H4 (cell line): ENCODE results near the gene OTUB2. TPM values are rescaled to one million over a fixed set of nuclear protein-coding genes. Genes with fewer than 3 reads are reported as not detected.
"Not testable (repeated sequence)": the region's sequence is repeated elsewhere in the genome, so short reads cannot be mapped to it uniquely, and the experiment has no call there.

ENCODE experiments used
- DNase-seq: peaks from one replicate; pipeline ENCODE4 v3.0.0-alpha.2; 2015; ENCODE audit warnings: low spot score
- total RNA-seq: library from RNA; depleted of rRNA; stranded (reverse); fragments of >200 nt; shearing (Covaris generic); gene quantifications from 2 replicates; pipeline ENCODE4 v1.2.3, GENCODE V29; 2014

OTUB2 gene
- total RNA-seq, 1 experiment from 2014 or later, result 1.7 TPM

DNA sequence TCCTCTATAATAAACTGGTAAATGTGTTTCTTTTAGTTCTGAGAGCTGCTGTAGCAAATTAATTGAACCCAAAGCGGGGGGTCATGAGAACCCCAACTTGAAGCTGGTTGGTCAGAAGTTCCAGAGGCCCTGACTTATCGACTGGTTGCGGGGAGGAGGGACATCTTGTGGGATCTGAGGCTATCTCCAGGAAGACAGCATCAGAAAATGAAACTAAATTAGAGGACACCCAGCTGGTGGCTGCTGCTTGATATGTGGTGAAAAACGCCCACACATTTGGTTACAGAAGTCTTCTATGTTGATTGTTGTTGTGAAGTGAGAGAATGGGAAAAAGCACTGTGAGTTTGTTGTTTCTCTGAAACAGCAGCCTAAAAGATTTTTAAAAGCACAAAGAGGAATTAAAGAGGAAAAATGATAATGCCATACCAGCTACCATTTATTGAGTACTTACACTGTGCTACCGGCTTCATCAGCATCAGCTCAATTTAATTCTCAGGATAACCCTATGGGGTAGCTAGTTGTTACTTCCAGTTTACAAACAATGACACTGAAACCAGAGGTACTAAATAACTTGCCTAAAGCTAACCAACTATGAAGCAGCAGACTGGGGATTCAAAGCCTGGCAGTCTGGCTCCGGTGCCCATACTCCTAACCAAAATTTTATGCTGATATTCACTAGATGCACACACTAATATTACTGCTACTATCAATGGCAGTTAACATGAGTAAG is 30.6 kb downstream of the OTUB2 start:
- no peak for DNase-seq

DNA sequence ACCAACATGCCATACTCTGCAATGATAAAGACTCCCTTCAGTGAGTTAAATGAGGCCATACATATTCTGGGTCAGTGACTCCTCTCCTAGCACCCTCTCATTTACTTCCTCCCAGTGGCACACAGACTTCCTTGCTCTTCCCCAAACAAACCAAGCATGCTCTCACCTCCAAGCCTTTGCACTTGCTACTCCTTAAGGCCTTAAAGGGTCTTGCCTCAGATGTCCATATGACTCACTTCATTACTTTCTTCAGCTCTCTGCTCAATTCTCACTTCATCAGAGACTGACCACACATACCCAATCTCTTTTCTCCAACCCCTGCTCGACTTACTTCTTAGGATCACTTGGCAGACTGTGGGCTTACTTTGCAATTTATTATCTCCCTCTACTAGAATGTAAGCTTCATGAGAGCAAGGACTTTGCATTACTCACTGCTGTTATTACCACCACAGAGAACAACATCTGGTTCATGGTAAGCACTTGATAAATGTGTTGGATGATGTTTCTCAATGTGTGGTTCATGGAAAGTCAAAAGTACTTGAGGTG is 32.1 kb downstream of the OTUB2 start:
- DNase-seq, result no peak

DNA sequence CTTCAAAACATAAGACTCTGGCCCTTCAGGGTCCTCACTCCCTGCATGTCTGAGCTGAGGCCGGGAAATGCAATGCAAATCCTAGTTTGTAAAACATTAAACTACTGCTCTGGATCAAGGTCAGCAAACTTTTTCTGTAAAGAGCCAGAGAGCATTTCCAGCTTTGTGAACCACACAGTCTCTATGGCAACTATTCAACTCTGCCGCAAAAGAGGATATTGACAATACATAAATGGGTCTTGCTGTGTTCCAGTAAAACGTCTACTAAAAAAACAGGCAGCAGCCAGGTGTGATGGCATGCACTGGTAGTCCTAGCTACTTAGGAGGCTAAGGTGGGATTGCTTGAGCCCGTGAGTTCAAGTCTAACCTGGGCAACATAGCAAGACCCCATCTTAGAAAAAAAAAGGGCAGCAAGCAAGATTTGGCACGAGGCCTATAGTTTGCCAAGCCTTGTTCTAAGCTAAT is 32.6 kb downstream of the OTUB2 start:
- DNase-seq, result no peak

DNA sequence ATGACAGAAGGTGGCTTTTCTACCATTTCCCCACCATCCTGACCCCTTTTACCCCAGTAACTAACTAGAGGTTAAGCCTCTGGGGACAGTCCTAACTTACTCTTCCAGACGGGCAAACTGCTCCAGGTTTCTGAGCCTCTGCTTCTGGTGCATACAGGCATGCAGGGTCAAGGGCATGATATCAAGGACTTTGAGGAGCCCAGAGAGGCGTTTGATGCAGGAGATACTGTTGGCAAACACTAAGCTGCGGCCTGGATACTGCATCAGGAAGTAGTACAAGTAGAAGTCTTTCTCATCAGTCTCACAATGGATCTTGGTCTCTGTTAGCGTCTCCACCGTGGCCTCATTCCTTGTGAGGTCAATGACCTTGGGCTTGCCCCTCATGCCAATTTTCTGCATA is 33.9 kb downstream of the OTUB2 start:
- DNase-seq, result no peak

DNA sequence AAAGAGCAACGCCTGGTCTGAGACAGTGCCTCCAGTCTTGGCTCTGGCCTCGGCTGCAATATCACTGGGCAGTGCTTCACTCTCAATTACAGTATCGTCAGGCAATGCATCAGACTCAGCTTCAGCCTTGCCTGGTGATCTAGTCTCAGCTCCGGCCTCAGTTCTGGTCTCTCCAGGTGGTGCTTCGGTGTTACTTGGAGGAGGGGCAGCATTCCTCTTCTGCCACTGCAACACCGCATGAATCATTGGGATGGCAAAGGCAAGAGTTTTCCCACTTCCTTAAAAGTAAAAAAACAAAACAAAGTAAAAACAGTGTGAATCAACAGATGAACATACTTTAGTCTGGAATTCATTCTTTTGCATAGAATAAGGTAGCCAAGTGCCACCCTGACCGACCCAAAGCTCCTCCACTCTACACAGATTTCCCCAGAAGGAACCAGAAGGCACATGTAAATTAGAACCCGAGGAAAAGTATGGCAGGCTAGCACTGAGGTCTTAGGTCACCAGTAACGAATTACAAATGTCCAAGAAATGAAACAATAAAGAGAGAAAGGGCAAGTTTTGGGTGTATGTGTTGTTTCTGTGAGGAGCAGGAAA is 36.3 kb downstream of the OTUB2 start:
- no peak for DNase-seq

DNA sequence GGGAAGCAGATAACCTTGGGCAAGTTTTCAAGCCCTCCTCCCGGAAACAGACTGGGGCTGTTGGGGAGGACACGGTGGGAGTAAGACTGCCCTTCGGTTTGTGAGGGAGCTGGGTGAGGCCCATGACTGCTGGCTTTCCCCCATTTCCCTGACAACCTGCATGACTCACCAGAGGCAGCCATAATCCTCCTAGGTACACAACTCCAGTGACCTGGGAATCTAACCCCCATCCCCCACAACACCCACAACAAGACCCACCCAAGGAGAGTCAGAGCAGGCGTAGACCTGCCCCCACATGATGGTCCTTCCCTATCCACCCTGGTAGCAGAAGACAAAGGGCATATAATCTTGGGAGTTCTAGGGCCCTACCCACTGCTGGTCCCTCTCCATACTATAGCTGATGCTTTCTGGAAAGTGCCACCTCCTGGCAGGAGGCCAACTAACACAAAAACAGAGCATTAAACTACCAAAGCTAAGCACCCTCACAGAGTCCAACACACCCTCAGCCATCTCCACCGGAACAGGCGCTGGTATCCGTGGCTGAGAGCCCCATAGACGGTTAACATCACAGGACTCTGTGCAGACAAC is 40.0 kb downstream of the OTUB2 start:
- no peak for DNase-seq

DNA sequence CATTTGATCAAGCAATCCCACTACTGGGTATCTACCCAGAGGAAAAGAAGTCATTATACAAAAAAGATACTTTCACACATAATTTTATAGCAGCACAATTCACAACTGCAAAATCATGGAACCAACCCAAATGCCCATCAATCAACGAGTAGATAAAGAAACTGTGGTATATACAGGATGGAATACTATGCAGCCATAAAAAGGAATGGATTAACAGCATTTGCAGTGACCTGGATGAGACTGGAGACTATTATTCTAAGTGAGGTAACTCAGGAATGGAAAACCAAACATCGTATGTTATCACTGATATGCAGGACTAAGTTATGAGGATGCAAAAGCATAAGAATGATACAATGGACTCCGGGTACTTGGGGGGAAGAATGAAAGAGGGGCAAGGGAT is 45.9 kb downstream of the OTUB2 start:
- not testable (repeated sequence) for DNase-seq

DNA sequence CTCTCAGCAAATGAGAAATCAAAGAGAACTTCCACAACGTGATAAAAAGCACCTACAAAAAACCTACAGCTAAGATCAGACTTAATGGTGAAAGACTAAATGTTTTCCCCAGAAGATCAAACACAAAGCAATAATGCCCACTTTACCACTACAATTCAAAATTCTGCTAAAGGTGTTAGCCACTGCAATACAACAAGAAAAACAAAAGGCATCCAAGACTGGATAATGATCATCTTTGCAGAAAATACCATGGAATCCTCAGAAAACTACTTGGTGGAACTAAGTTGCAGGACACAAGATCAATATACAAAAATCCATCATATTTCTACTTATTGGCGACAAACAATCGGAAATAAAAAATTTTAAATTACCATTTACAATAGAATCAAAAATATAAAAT is 48.4 kb downstream of the OTUB2 start:
- no peak for DNase-seq

DNA sequence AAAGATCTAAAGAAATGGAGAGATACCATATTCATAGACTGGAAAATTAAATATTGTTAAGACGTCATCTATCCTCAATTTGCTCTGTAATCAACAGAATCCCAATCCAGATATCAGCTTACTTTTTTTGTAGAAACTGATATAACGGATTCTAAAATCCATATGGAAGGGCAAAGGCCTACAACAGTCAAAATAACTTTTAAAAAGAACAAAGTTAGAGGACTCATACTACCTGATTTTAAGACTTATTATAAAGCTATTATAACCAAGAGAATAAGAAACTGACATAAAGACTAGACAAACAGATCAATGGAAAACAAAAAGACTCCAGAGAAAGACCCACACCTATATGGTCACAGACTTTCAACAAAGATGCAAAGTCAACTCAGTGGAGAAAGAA is 48.9 kb downstream of the OTUB2 start:
- no peak for DNase-seq

DNA sequence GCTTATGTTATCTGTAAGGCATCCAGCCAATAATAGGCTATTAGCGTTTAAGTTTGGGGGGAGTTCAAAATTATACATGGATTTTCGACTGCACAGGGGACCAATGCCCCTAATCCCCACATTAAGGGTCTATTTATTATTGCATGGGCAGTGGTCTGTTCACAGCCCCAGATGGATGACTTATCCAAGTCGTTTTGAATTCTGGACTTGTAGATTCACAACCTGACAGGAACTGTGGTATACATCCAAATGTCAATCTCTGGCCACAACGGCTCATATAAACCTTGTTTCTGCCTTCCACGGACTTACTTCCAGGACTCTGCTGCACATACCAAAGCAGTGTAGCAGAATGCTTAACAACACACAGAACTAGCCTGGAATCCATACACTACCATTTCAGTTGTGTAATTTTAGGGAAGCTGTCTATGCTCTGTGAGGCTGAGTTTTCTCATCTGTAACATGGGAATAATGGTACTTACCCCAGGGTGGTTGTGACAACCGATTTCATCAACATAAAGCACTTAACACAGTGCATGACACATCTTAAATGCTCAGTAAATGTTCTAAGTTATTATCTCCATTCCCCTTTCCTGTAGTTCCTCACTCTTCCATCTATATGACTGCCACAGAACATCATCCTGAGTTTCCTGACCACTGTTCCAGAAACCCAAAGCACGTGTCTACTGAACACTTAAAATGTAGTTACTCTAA is 51.1 kb downstream of the OTUB2 start:
- no peak for DNase-seq

DNA sequence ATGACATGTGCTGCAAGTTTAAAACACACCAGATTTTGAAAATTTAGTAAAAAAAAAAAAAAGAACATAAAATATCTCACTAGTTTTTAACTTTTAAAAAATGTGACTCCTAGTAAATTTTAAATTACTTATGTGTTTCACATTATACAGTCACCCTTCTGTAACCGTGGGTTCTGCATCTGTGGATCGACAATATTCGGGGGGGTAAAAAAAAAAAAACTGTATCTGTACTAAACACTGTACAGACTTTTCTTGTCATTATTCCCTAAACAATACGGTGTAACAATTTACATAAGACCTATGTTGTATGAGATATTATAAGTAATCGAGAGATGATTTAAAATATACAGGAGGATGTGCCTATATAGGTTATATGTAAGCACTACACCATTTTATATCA is 51.7 kb downstream of the OTUB2 start:
- no peak for DNase-seq

DNA sequence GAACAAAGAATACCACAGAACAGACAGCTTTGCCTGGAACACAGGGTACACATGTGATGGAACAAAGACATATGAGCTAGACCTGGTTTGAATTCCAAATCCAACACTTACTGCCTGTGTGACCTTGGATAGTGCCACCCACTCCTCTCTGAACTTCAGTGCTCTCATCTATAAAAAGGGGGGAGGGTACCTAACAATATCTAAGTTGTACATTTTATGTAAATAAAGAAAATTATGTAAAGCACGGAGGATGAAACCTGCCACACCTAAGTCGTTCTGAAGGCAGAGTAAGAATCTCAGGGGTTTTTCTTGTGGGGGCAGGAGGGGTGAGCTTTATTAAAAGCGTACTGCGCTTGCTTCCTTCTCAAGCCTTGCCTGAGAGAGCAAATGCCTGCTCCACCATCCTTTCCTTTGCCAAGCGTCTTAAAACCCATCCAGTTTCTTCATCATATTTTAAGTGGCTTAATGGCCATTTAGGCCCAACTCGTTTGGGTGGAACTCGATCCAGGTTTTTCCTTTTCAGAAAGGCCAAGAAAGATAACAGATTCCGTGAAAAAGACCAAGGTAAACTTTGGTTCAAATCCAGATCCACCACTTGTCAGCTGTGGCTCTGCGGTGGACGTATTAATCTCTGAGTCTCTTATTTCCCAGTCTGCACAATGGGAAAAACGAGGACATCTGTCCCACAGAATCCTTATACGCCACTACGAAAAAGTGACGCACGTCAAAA is 53.9 kb downstream of the OTUB2 start:
- no peak for DNase-seq

DNA sequence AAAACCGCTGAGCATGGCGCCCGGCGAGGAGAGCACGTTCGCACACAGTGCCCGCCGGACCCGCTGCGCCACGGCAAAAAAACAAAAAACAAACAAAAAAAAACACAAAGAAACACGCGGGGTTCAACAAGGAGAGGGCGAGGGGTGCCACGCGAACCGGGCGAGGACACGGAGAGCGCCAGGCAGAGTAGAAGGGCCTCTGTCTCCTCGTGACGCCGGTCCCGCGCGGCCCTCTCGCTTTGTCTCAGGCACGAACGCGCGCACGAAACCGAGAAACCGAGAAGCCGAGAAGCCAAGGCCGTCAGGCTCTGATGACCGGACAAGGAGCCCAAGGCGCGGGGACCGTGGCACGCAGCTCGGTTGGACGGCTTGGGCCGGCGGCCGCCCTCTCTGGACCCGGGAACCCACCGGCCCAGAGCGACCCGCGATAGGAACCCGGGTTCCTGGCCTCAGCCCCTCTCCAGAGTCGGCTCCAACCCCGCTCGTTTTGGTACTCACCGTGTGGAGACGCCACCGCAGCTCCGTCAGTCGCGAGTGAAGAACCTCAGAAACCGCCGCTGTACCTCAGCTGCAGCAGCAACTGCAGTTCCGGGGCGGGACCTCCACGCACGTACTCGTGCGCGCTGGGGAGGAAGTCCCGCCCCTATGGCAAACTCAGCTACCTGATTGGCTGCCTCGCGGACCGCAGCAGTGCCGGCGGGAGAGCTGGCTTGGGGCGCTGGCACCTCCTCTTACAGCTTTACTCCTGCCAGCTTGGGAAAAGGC is 54.7 kb downstream of the OTUB2 start, which contains the start of the genes DDX24 and IFI27L1:
Gene DDX24, minus strand, starts transcription at position 582 of the 765 bp plus-strand sequence. CDS start 1,460 bp downstream, outside the sequence.
Gene IFI27L1, plus strand, starts transcription at position 690 of the 765 bp plus-strand sequence. CDS start 15,628 bp downstream, outside the sequence.
- peak; percentile 92 for DNase-seq

DNA sequence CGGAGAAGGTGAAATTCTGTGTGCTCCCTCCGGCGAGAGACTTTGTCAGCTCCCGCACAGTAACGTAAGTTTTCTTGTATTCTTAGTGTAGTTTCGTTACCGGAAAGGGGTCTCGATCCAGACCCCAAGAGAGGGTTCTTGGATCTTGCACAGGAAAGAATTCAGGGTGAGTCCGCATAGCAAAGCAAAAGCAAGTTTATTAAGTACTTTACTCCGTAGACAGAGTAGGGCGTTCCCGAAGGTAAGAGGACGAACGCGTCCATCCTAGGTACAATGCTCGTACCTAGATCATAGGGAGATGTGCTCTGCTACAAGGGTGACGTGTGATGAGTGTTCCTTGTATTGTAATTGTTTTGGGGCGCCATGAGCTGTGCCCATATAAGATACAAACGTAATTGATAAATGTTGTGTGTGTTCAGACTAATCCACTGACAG is 55.3 kb downstream of the OTUB2 start:
- DNase-seq, result no peak

DNA sequence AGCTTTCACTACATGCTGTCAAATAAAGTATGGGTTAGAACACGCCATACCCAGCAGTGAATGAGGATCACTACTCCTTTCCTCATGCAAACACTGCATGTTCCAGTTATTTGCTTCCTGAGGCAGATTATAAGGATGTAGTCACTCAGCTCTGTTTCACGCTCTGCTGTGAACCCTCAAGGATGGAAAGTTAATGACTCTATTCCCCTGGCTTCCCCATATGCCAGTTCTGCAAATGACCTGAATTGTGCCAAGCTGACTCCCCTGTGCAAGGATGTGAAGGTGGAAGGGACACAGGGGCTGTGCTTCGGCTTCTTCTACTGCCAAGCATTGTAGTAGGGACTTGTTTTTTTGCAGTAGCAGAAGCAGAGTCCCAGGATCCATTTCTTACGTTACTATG is 61.8 kb downstream of the OTUB2 start:
- DNase-seq, result no peak

DNA sequence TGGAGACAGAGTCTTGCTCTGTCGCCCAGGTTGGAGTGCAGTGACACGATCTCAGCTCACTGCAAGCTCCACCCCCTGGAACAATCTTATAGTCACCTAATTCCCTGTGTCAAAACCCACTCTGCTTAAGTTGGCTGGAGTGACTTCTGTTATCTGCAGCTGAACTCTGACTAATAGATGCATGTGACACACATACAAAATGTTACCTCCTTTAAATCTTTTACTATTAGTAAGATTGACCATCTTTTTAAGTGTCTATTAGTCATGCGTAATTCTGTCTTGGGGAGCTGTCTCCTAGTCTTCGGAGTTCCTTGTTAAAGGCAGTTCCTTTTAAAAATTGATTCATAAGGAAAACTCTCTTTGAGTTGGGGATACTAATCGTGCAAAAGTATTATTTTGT is 62.4 kb downstream of the OTUB2 start:
- DNase-seq, result no peak

DNA sequence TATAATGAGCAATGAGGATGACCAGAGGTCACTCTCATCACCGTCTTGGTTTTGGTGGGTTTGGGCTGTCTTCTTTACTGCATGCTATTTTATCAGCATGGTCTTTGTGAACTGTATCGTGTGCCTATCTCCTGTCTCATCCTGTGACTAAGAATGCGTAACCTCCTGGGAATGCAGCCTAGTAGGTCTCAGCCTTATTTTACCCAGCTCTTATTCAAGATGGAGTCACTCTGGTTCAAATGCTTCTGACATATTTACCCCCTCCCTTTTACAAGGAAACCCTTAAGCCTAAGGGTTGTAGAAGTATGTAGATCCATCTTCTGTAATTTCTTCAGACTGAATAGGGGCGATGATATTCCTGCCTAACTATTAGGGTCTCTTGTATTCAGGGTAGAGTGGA is 63.3 kb downstream of the OTUB2 start:
- DNase-seq, result no peak

DNA sequence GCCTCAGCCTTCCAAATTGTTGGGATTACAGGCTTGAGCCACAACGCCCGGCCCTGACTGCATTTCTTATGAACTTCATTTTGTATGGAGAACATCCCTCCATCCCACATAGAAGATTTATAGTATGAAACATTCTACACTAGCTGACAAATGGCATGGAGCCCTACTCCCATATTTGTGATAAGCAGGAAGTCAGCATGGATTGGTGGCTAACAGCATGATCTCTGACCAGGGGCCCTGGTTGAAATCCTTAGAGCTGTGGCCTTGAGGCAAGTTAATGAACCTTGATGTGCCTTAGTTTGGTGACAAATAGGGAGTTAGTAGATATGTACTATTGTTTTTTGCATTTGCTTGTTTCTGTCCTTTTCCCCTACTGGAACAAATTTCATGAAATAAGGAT is 67.3 kb downstream of the OTUB2 start:
- DNase-seq, result no peak

DNA sequence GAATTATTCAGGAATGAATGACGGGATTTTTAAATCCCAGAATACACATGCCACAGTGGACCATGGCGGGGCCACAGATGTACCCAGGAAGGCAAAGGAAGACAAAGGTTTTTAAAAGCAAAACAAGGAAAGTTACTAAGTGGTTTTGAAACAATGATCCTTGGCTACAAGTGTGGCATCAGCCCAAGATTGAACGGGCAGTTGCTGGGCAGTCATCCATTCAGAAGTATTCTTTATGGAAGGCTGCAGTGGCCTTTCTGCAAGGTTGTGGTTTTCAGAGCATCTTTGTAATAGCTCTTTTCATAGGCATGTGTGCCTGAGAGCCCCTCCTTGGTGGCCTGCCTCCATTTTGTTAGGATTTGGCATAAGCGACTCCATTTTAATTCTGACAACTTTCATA is 71.0 kb downstream of the OTUB2 start:
- no peak for DNase-seq
